GM21360 (cell line): ENCODE results near the gene KEL.

Experiments used
- ATAC-seq: cut with Tn5 transposase; IDR thresholded peaks from one replicate; pipeline ENCODE4 v1.9.1; 2021; ENCODE audit warnings: mild to moderate bottlenecking, moderate library complexity; ENCODE audit not compliant: unreplicated experiment

The KEL gene

GRCh38 chr7:142901426-142902259 lies 60.5 kb downstream of the KEL start:
- ATAC-seq = no peak

DNA sequence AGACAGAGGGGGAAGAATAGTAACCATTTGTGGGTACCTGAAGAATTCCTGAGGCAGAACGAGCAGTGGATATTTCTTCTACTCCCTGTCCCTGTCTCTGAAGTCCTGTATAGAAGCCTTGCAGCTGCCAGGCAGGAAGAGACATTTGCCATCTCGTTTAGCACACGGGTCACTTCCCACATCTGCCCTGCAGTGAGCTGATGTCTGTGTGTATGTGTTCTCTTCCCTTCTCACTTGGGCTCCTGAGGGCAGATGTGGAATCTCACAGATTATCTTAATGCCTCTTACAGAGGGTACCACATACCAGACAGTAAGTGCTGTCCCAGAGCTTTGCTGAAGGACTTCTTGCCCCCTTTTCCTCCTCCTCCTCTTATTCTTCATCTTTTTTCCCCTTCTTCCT lies 62.5 kb downstream of the KEL start:
- ATAC-seq = no peak

DNA sequence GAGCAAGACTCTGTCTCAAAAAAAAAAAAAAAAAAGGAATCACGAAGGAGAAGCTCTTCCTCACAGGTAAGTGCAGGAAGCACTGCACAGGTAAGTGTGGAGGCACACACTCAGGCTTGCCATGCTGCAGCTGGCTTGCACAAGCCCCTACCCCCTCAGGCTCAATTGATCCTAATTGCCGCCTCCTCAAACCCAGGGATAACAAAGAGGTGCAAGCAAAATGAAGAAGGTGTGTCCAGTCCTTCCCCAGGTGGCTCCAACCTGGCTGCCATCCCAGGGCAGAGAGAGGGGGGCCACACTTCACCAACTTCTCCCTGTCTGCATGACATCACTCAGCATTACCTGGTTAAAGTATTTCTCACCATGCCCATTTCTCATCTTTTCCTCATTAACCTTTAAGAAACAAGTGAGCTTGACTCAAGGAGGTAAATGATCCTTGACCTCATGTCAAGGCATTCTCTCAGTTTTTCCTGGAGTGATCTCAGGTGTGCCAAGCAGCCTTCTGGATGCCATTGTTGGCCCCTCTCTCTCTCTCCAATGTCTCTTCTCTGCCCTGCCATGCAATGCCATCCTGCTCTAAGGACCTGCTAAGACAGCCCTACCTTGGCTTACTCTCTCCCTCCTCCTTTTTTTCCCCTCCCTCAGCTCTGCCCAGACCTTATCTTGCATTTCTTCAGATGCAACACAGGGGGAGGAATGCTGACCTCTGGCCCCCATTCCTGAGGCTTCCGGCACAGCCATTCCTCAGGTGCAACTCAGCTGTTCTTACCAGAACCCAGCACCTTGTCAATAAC lies 63.6 kb downstream of the KEL start:
- no peak for ATAC-seq

GRCh38 chr7:142897691-142898090 lies 64.5 kb downstream of the KEL start:
- ATAC-seq = no peak

DNA sequence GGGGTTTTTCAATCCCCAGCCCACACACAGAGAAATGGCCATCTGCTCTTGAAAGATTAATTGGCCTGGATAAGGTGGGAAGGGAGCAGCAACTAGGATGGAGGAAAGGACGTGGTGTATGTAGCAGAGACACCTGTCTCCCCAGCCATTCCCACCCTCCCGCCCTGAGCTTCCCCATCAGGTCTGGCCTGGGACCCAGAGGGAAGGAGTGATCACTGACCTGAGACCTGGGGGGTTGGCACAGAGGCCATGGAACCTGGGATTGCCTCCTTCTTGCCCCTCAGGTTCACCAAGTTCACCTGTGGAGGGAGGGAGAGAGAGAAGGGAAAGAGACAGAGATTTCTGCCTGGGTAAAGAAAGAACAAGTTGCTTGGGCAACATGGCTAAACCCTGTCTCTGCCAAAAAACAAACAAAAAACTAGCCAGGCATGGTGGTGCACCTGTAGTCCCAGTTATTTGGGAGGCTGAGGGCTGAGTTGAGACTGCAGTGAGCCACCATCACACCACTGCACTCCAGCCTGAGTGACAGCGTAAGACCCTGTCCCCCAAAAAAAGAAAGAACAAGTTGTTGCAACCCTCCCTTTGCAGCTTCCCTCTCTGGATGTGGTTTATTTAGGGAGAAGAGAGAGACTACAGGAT lies 65.3 kb downstream of the KEL start:
- no peak for ATAC-seq

GRCh38 chr7:142896151-142896550 lies 66.0 kb downstream of the KEL start:
- no peak for ATAC-seq

DNA sequence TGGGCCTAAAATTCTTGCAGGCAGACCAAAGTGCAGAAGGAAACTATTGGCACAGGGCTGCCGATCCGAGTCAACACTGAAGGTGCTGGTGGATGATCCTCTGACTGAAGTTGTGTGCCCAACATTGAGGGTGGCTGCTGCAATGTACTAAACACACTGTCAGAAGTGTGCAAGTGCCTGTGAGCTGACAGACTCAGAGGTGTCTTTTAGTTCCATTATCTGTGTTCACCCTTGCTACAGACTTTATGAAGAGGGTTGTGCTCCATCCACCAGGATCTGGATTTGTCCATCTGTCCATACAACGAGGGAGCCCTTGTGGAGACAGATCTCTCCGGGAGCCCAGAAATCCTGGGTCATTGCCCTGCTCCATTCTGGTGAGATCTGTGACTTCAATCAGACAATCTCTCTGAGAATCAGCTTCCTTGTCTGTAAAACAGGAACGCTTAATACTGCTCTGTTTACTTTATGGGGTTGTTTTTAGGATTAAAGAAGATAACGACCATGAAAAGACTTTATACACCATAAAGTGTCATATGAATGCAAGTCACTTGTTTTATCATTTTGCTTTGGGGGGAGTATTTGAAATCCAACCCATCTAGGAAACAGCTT lies 67.1 kb downstream of the KEL start:
- no peak for ATAC-seq

DNA sequence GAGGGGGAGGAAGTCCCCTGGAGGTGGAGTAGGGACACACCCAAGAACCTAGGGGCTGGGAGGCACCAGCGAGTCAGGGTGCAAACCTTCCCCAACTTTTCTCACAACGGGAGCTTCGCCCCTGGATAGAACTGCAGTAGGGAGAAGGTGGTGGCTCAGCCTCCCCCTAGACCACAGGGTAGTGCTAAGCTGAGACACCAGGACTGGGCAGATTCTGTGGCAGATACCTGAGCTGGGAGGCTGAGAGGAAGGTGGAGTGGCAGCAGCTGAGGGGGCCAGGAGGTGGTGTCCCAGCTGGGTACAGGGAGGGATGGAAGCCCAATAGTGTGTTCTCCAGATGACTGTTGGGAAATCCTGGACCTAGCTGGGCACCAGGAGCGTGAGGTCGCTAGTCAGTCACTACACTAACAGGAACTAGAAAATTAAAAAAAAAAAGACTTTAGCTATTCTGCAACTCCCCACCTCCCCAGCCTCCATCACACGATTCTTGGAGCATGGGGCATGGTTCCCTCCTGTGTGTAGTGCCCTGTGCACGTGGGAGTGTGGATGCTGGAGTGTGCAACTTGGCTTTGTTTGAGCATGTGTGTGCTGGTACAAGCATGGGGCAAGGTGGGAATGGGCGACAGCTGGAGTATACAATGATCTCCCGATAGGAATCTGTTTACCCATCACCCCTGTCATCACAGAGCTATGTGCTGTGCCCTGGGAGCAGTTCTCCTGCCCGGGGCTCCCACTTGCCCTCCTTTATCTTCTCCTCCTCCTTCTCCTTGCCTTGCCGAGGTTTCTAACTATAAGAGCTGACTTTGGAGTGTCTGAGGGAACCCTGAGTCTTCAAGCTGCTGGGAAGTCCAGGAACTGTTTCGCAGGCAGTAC lies 67.8 kb downstream of the KEL start:
- no peak for ATAC-seq

DNA sequence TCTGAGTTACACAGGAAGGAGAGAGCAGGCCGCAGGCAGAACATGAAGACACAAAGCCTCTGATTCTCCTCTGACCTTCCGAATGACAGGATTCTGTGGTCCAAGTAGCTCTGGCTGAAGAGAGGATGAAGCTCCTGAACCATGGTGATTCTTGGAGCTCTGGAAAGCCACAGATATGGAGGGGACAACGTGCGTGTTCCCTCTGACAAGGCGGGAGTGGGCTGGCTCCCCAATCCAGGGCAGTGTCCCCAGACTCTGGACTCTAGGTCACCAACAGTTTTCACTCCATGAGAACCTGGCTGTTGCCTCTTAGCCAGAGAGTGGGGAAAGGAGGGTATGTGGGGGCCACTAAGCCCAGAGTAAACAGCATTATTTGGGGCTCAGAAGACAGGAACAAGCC lies 69.2 kb downstream of the KEL start:
- ATAC-seq = no peak

DNA sequence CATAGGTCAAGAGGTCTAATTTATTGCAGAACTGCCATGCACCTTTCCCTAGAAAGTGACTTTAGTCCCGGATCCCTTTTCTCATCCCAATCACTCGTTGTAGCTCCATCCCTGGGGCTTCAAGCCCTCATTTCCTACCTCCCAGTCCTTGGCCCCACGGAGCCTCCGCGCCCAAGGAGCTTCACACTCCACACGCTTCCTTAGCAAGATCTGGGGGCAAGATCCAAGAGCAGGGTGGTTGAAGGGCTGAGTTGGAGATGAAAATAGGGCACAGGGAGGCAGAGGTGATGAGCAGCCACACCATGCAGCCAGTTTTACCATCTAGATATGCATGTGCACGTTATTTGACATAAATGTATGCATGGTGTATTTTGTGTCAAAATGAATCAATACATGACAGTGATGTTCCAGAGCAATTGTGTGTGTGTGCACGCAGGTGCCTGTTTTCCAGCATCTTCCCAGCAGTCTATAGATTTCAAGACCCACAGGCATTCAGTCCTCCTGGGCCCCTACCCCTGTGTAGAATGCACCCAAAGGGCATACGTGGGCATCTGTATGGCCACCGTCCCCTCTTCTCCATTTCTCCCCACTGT lies 70.6 kb downstream of the KEL start:
- ATAC-seq = no peak
